NB4 (cell line): ENCODE data around the gene CDK2.

Source experiments
- DNase-seq: peaks from one replicate; pipeline ENCODE4 v3.0.0; 2010; ENCODE audit warnings: low read depth
- H3K4me3 ChIP-seq: one replicate; pipeline ENCODE4 v1.5.1; 2011; ENCODE audit warnings: mild to moderate bottlenecking, low read depth, low read length, moderate library complexity
- MAX ChIP-seq: IDR thresholded peaks from 2 replicates; pipeline ENCODE4 v1.6.1; 2011; ENCODE audit warnings: low read depth, low read length
- MYC ChIP-seq: IDR thresholded peaks from 2 replicates; pipeline ENCODE4 v1.6.1; 2011; ENCODE audit warnings: low read depth, low read length
- POLR2A ChIP-seq: IDR thresholded peaks from 2 replicates; pipeline ENCODE4 v1.6.1; 2011; ENCODE audit warnings: mild to moderate bottlenecking; ENCODE audit not compliant: insufficient read length; ENCODE audit errors: extremely low read depth
- TF ChIP-seq, protein P1 (sequence below): IDR thresholded peaks from one replicate; pipeline ENCODE4 v1.5.1; 2012; ENCODE audit warnings: low read depth, low read length

Gene CDK2

DNA sequence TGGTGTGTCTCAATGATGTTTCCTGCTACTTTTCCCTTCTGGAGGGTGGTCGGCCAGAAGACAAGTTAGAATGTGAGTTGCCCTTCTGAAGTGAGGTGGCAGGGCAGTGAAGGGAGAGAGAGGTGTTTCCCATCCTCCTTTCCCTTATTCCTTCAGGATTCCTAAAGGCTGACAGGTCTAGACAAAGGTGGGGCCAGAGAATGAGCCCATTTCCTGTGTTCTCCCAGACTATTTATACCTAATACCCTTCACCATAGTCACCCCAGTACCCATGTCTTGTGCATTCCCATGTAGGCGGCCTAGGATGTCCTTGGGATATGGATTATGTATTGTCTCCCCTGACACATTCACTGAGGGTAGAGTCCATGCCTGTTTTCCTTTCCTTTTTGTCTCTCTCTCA, 28.6 kb upstream of the CDK2 start:
- H3K4me3 ChIP-seq = no peak overlapping the region
- no peak for DNase-seq
- TF ChIP-seq MAX (no peak), POLR2A (no peak), MYC (no peak)
- TF ChIP-seq, protein P1, sequence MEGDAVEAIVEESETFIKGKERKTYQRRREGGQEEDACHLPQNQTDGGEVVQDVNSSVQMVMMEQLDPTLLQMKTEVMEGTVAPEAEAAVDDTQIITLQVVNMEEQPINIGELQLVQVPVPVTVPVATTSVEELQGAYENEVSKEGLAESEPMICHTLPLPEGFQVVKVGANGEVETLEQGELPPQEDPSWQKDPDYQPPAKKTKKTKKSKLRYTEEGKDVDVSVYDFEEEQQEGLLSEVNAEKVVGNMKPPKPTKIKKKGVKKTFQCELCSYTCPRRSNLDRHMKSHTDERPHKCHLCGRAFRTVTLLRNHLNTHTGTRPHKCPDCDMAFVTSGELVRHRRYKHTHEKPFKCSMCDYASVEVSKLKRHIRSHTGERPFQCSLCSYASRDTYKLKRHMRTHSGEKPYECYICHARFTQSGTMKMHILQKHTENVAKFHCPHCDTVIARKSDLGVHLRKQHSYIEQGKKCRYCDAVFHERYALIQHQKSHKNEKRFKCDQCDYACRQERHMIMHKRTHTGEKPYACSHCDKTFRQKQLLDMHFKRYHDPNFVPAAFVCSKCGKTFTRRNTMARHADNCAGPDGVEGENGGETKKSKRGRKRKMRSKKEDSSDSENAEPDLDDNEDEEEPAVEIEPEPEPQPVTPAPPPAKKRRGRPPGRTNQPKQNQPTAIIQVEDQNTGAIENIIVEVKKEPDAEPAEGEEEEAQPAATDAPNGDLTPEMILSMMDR = no peak

DNA sequence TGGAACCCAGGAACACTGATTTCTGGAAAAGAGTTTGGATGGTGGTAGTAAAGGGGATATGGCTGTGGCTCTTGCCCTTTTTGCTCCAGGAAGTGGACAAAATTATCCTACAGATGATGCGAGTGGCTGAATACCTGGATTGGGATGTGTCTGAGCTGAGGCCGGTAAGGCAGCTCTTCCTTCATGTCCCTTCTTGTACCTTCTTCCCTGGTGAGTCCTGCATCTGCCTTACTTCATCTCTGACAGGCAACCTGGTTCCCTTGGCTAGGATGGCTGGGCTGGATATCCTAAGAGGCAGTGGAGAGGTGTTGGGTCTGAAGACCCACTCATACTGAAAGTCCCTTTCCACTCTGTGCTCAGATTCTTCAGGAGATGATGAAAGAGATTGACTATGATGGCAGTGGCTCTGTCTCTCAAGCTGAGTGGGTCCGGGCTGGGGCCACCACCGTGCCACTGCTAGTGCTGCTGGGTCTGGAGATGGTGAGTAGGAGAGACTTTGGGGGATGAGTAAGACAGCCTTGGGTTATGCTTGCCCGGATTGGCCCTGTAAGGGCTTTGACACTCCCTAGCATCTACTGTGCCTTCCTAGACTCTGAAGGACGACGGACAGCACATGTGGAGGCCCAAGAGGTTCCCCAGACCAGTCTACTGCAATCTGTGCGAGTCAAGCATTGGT, 27.7 kb upstream of the CDK2 start:
- DNase-seq = no peak
- TF ChIP-seq, protein P1 = no peak
- TF ChIP-seq MYC (no peak), MAX (no peak), POLR2A (no peak)
- no peak overlapping the region for H3K4me3 ChIP-seq

- peak; percentile 92 for DNase-seq
- TF ChIP-seq MAX = peak; percentile 60
- TF ChIP-seq, protein P1 = peak; percentile 97
- peak; percentile 49; the same call in 1 of the 2 replicates for TF ChIP-seq MYC
- no peak for TF ChIP-seq POLR2A
- no peak overlapping the region for H3K4me3 ChIP-seq
Measured at GRCh38 chr12:55940065-55940732, 26.4 kb upstream of the CDK2 start.

- no peak overlapping the region for H3K4me3 ChIP-seq
Measured at GRCh38 chr12:55942055-55942454, 24.6 kb upstream of the CDK2 start.

DNA sequence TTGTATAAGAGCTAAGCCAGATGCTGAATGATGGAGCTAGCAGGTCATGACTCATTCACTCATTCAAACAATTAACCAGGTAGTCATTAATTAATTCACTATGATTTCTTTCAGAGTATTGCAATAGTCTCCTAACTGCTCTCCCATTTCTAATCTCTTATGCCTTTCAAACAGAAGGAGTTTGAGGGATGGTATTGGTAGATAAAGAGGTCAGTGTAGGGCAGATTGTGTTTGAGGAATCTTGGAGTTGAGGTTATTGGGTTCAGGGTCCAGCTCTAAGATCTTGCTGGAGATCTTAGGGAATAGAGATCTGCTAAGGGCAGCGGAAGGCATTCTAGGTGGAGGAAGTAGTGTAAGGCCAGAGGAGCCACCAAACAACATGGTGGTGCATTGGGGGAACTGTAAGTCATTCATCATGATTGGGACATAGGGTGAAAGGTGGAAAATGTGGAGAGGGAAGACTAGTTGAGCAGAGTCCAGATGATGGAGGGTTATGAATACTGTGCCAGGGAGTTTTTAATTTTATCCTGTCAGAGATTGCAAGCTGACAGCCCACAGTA, 24.0 kb upstream of the CDK2 start:
- H3K4me3 ChIP-seq = no peak overlapping the region
- no peak for DNase-seq
- no peak for TF ChIP-seq MAX
- TF ChIP-seq, protein P1 = no peak
- TF ChIP-seq POLR2A = no peak
- TF ChIP-seq MYC = no peak

More at GRCh38 chr12:55942055-55942454, 24.6 kb upstream of the CDK2 start:
- no peak for DNase-seq
- TF ChIP-seq MAX = no peak
- TF ChIP-seq, protein P1 = no peak
- TF ChIP-seq POLR2A = no peak
- TF ChIP-seq MYC = no peak
